Type B pancreatic cell (in vitro differentiated cells): ENCODE measurements around the gene DOCK3. TPM values are rescaled to one million over a fixed set of nuclear protein-coding genes. Genes with fewer than 3 reads are reported as not detected.

ENCODE experiments used
- DNase-seq: peaks from one replicate; pipeline ENCODE4 v3.0.0; 2021; ENCODE audit warnings: mixed read lengths; ENCODE audit not compliant: unreplicated experiment; ENCODE audit errors: extremely low spot score
- H3K27ac Mint-ChIP-seq: 2 replicates; pipeline ENCODE4 v1.8.0; 2021; ENCODE audit warnings: mild to moderate bottlenecking, mixed read lengths
- H3K27me3 Mint-ChIP-seq: 2 replicates; pipeline ENCODE4 v1.8.0; 2021; ENCODE audit warnings: mixed read lengths
- H3K36me3 Mint-ChIP-seq: 2 replicates; pipeline ENCODE4 v1.8.0; 2021; ENCODE audit warnings: mixed read lengths
- H3K4me1 Mint-ChIP-seq: one replicate; pipeline ENCODE4 v1.8.0; 2021; ENCODE audit warnings: mixed read lengths; ENCODE audit not compliant: unreplicated experiment
- H3K4me3 Mint-ChIP-seq: 2 replicates; pipeline ENCODE4 v1.8.0; 2021; ENCODE audit warnings: mild to moderate bottlenecking, mixed read lengths
- H3K9me3 Mint-ChIP-seq: 2 replicates; pipeline ENCODE4 v1.8.0; 2021; ENCODE audit warnings: mixed read lengths
- CTCF ChIP-seq: fragments of 200-600 bp; sonication (generic); conservative IDR thresholded peaks from 2 replicates; pipeline ENCODE4 v1.5.0; 2021; ENCODE audit warnings: antibody characterized with exemption, mild to moderate bottlenecking
- total RNA-seq: library from RNA; stranded (reverse); gene quantifications from 2 replicates; pipeline ENCODE4 v1.2.1, GENCODE V29; 2021; ENCODE audit warnings: low replicate concordance

DOCK3 gene
- total RNA-seq, 1 donor from 2014 or later: 5.9 TPM

- Mint-ChIP-seq H3K4me3 (peak overlapping the region; percentile 89), H3K27ac (peak overlapping the region; percentile 56)
Measured at GRCh38 chr3:51392355-51393133, 717.8 kb downstream of the DOCK3 start.

GRCh38 chr3:51393134-51393495 is 718.4 kb downstream of the DOCK3 start:
- Mint-ChIP-seq H3K27me3 (no peaks in the 10 kb centered on the region), H3K4me3 (peak overlapping the region; percentile 89), H3K36me3 (peaks cover 42% of the 10 kb centered on the region), H3K9me3 (no peaks in the 10 kb centered on the region), H3K27ac (peak overlapping the region; percentile 65), H3K4me1 (peaks cover 30% of the 10 kb centered on the region)
- TF ChIP-seq CTCF: no peak
- no peak for DNase-seq

More at GRCh38 chr3:51392355-51393133, 717.8 kb downstream of the DOCK3 start:
- peaks cover 35% of the 10 kb centered on the region for H3K4me1 Mint-ChIP-seq
- H3K36me3 Mint-ChIP-seq: peaks cover 47% of the 10 kb centered on the region
- no peaks in the 10 kb centered on the region for H3K9me3 Mint-ChIP-seq
- TF ChIP-seq CTCF: no peak
- no peaks in the 10 kb centered on the region for H3K27me3 Mint-ChIP-seq
- no peak for DNase-seq

- H3K27ac Mint-ChIP-seq: peak overlapping the region; percentile 65
- no peaks in the 10 kb centered on the region for H3K9me3 Mint-ChIP-seq
- no peak for DNase-seq
- H3K27me3 Mint-ChIP-seq: no peaks in the 10 kb centered on the region
- H3K4me1 Mint-ChIP-seq: peaks cover 27% of the 10 kb centered on the region
- H3K4me3 Mint-ChIP-seq: peak overlapping the region; percentile 77
- no peak for TF ChIP-seq CTCF
- H3K36me3 Mint-ChIP-seq: peaks cover 39% of the 10 kb centered on the region
Measured at GRCh38 chr3:51393564-51393963, 718.8 kb downstream of the DOCK3 start.

- no peaks in the 10 kb centered on the region for H3K9me3 Mint-ChIP-seq
- H3K4me1 Mint-ChIP-seq: peaks cover 24% of the 10 kb centered on the region
- no peak for DNase-seq
- peaks cover 32% of the 10 kb centered on the region for H3K36me3 Mint-ChIP-seq
- H3K4me3 Mint-ChIP-seq: peak overlapping the region; percentile 77
- no peak overlapping the region for H3K27ac Mint-ChIP-seq
- TF ChIP-seq CTCF: no peak
- no peaks in the 10 kb centered on the region for H3K27me3 Mint-ChIP-seq
Measured at GRCh38 chr3:51394541-51394940, 719.8 kb downstream of the DOCK3 start.

GRCh38 chr3:51395493-51396213 is 720.9 kb downstream of the DOCK3 start:
- H3K36me3 Mint-ChIP-seq: peaks cover 32% of the 10 kb centered on the region
- H3K9me3 Mint-ChIP-seq: no peaks in the 10 kb centered on the region
- no peak overlapping the region for H3K4me3 Mint-ChIP-seq
- no peak for TF ChIP-seq CTCF
- H3K27ac Mint-ChIP-seq: peak overlapping the region; percentile 65
- no peak for DNase-seq
- peaks cover 24% of the 10 kb centered on the region for H3K4me1 Mint-ChIP-seq
- no peaks in the 10 kb centered on the region for H3K27me3 Mint-ChIP-seq
